Mucosa of rectum (tissue), 2 donors: Measurements from ENCODE around the gene PSPC1.
"Not testable (repeated sequence)": the region's sequence is repeated elsewhere in the genome, so short reads cannot be mapped to it uniquely, and the experiment has no call there.

ENCODE experiments used
- H3K27ac ChIP-seq, 2 donors: one replicate each; pipeline ENCODE4 v1.7.0; 2013; ENCODE audit warnings: inconsistent platforms in 2 of 2, low read depth in 2 of 2, low read length in 2 of 2
- H3K27me3 ChIP-seq, 2 donors: one replicate each; pipeline ENCODE4 v1.7.0; 2013; ENCODE audit warnings: low read length in 2 of 2; ENCODE audit not compliant: control insufficient read depth in 2 of 2, insufficient read depth in 2 of 2
- H3K36me3 ChIP-seq, 2 donors: one replicate each; pipeline ENCODE4 v1.7.0; 2013; ENCODE audit warnings: low read length in 2 of 2; ENCODE audit not compliant: control insufficient read depth in 2 of 2, insufficient read depth in 2 of 2
- H3K4me1 ChIP-seq, 2 donors: one replicate each; pipeline ENCODE4 v1.7.0; 2013; ENCODE audit warnings: low read length in 2 of 2, mild to moderate bottlenecking in 1 of 2; ENCODE audit not compliant: control insufficient read depth in 2 of 2, insufficient read depth in 2 of 2
- H3K4me3 ChIP-seq, 2 donors: one replicate each; pipeline ENCODE4 v1.7.0; 2013; ENCODE audit warnings: low read length in 2 of 2
- H3K9ac ChIP-seq, 2 donors: one replicate each; pipeline ENCODE4 v1.7.0; 2013; ENCODE audit warnings: low read length in 2 of 2, low read depth in 1 of 2, mild to moderate bottlenecking in 1 of 2
- H3K9me3 ChIP-seq, 2 donors: one replicate each; pipeline ENCODE4 v1.7.0; 2013; ENCODE audit warnings: low read length in 2 of 2; ENCODE audit not compliant: control insufficient read depth in 2 of 2
- donor health status: healthy.
- donor health status: Normal muscosa, but diverticular disease.

PSPC1 gene

GRCh38 chr13:19764237-19764636 lies 18.5 kb downstream of the PSPC1 start:
- Histone ChIP-seq H3K4me1 (no peaks in the 10 kb centered on the region), H3K36me3 (peaks cover 6 to 9% of the 10 kb centered on the region in 2 donors), H3K27me3 (no peaks in the 10 kb centered on the region), H3K9ac (no peak overlapping the region), H3K4me3 (no peak overlapping the region), H3K9me3 (no peaks in the 10 kb centered on the region), H3K27ac (no peak overlapping the region)

- no peak overlapping the region for H3K27ac ChIP-seq
- no peaks in the 10 kb centered on the region for H3K4me1 ChIP-seq
- no peaks in the 10 kb centered on the region for H3K9me3 ChIP-seq
- no peaks in the 10 kb centered on the region for H3K27me3 ChIP-seq
- no peak overlapping the region for H3K9ac ChIP-seq
- peaks cover 8 to 9% of the 10 kb centered on the region in 2 donors for H3K36me3 ChIP-seq
- H3K4me3 ChIP-seq = no peak overlapping the region
Measured at GRCh38 chr13:19763618-19764017, 19.1 kb downstream of the PSPC1 start.

DNA sequence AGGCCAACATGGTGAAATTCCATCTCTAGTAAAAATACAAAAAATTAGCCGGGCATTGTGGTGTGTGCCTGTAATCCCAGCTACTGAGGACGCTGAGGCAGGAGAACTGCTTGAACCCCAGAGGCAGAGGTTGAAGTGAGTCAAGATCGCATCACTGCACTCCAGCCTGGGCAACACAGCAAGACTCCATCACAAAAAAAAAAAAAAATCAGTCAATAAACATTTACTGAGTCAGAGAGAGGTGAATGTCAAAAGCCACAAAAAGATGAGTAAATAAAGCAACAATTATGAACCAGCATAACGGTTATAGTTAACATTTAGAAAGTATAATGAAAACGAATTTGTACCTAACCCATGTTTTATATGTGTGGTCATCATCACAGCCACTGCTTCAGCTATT lies 23.1 kb downstream of the PSPC1 start:
- Histone ChIP-seq H3K4me1 (no peaks in the 10 kb centered on the region), H3K27ac (no peak overlapping the region), H3K9ac (no peak overlapping the region), H3K4me3 (no peak overlapping the region), H3K36me3 (peaks cover 11 to 17% of the 10 kb centered on the region in 2 donors), H3K9me3 (no peaks in the 10 kb centered on the region), H3K27me3 (no peaks in the 10 kb centered on the region)

DNA sequence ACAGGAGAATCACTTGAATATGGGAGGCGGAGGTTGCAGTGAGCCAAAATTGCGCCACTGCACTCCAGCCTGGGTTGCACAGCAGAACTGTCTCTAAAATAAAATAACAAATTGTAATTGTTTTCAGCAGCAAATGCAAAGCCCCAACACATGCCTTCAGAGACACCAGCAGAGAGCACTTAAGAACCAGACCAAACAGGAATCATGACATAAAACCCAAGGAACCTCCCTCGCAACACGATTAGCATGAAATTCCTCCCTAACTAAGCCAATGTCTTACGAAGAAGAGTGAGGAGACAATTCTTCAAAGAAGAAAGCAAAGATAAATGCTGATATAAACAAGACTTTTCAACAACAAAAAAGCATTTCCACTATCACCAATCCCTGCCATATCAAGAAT lies 40.1 kb downstream of the PSPC1 start:
- Histone ChIP-seq H3K27ac (no peak overlapping the region), H3K27me3 (no peaks in the 10 kb centered on the region), H3K4me1 (no peaks in the 10 kb centered on the region), H3K9ac (no peak overlapping the region), H3K9me3 (no peaks in the 10 kb centered on the region), H3K36me3 (peaks cover 9 to 17% of the 10 kb centered on the region in 2 donors), H3K4me3 (no peak overlapping the region)

DNA sequence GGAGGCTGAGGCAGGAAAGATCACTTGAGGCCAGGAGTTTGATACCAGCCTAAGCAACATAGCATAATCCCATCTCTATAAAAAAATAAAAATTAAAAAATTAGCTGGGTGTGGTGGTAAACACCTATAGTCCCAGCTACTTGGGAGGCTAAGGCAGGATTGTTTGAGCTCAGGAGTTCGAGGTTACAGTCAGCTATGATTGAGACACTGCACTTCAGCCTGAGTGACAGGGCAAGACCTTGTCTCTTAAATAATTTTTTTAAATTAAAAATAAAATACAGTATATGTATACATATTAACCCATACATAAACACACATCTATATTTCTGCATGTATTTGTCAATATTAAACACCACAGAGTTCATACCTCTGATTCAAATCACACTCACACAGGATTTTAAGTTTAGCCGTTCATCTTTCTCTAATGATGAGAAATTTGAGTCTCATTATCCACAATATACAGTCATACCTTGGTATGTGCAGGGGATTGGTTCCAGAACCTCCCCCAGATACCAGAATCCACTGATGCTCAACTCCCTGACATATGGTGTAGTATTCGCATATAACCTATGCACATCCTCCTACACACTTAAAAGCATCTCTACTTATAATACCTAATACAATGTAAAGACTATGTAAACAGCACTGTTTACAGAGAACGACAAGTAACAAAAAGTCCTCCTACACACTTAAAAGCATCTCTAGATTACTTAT lies 44.7 kb downstream of the PSPC1 start:
- Histone ChIP-seq H3K9me3 (no peaks in the 10 kb centered on the region), H3K4me1 (no peaks in the 10 kb centered on the region), H3K27me3 (no peaks in the 10 kb centered on the region), H3K4me3 (no peak overlapping the region), H3K27ac (no peak overlapping the region), H3K9ac (no peak overlapping the region), H3K36me3 (peaks cover 12 to 15% of the 10 kb centered on the region in 2 donors)

DNA sequence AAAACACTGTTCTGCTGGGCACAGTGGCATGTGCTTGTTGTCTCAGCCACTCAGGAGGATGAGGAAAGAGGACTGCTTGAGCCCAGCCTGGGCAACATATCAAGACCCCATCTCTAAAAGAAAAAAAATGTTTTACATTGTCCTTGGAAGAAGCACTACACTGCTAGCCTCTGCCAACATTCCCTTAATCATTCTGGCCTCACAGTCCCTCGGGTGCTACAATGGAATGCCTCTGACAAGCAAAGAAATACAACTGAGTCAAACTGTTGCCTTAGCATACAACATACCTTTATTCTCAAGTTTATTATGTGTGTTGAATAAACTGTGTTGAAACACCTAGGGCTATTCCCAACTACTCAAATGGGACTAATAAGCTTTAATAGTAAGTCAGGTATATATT lies 56.1 kb downstream of the PSPC1 start:
- Histone ChIP-seq H3K9me3 (no peaks in the 10 kb centered on the region), H3K9ac (no peak overlapping the region), H3K27ac (no peak overlapping the region), H3K4me3 (no peak overlapping the region), H3K36me3 (peaks cover 19 to 35% of the 10 kb centered on the region in 2 donors), H3K27me3 (no peaks in the 10 kb centered on the region), H3K4me1 (no peaks in the 10 kb centered on the region)

- Histone ChIP-seq H3K27me3 (no peaks in the 10 kb centered on the region), H3K4me3 (no peak overlapping the region), H3K4me1 (no peaks in the 10 kb centered on the region), H3K36me3 (peaks cover 16 to 31% of the 10 kb centered on the region in 2 donors), H3K27ac (no peak overlapping the region), H3K9me3 (no peaks in the 10 kb centered on the region), H3K9ac (no peak overlapping the region)
Measured at GRCh38 chr13:19725320-19725719, 57.4 kb downstream of the PSPC1 start.

GRCh38 chr13:19720039-19720438 lies 62.7 kb downstream of the PSPC1 start:
- Histone ChIP-seq H3K36me3 (peaks cover 3 to 8% of the 10 kb centered on the region in 2 donors), H3K27ac (no peak overlapping the region), H3K9ac (no peak overlapping the region), H3K9me3 (no peaks in the 10 kb centered on the region), H3K4me1 (no peaks in the 10 kb centered on the region), H3K4me3 (no peak overlapping the region), H3K27me3 (no peaks in the 10 kb centered on the region)

DNA sequence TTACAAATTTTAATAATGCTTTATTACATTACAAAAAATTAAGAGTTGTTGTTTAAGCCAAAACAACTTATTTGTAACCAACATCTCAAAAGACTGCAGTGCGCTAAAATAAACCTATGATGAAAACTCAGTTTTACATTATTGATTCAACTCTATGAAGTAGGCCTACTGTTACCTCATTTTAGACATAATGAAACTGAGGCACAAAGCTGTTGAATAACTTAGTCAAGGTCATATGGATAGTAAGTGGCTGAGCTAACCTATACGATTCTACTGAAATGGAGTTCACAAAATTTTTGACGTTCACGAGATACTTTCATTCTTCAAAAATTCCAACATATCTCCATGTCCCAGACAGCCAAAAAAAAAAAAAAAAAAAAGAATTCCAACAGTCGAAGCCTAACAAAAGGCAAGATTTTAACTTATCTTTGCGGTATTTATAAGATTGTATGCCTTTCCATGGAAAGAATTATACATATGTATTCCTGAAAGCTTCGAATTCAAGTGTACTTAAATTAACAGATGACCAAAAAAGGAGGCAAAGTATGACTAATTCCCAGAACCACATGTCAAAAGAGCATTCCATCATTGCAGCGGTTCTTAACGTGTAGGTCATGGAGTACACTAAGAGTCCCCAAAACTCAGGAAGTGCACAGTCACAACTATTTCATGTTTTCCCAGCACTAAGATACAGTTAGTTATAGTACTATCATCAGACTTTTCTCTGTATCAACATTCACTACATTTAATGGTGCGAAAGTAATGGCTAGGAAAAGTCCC lies 69.4 kb downstream of the PSPC1 start:
- Histone ChIP-seq H3K4me1 (no peaks in the 10 kb centered on the region), H3K9ac (no peak overlapping the region), H3K27ac (no peak overlapping the region)

DNA sequence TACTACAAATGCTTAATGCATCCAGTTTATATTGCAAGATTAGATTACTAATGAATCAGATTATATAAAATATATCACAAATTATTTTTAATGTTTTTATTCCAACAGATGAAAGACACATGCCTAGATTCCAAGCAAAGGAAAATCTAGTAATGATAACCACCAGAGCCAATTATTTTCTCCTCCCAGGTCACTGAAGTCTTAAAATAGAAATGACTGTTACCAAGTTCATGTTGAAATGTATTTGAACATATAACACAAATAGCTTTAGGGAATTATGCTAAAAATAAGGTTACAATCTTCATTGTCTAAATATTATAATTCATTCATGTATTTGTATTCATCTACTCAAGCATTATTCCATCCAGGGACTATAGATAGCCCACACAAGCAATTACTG lies 73.0 kb downstream of the PSPC1 start:
- H3K4me3 ChIP-seq, H3K9ac ChIP-seq, H3K36me3 ChIP-seq, H3K27me3 ChIP-seq, H3K27ac ChIP-seq, H3K4me1 ChIP-seq, H3K9me3 ChIP-seq: not testable (repeated sequence)

More for the DNA sequence above, 69.4 kb downstream of the PSPC1 start:
- Histone ChIP-seq H3K9me3 (no peaks in the 10 kb centered on the region), H3K36me3 (peaks cover 0 to 3% of the 10 kb centered on the region in 2 donors), H3K4me3 (no peak overlapping the region), H3K27me3 (no peaks in the 10 kb centered on the region)
